Panc1 (cell line): ENCODE results near the gene ZNF516. TPM values are rescaled to one million over a fixed set of nuclear protein-coding genes. Genes with fewer than 3 reads are reported as not detected.
A peak's percentile ranks its signal among the peaks of the same experiment; 100 is the strongest.

ENCODE experiments used
- ATAC-seq: fragments of 200-7000 bp; cut with Tn5 transposase; 2 replicates; pipeline ENCODE4 v1.9.1; 2020; ENCODE audit warnings: mild to moderate bottlenecking, moderate library complexity
- BruUV-seq: library from RNA; stranded (reverse); fragments of 400-500 nt; replicated peaks from 2 replicates; lab custom pipeline; 2021; lab: Mats Ljungman, UMichigan
- CTCF ChIA-PET: fragments of 300-600 bp; sonication (Branson Sonifier 250); formaldehyde crosslinking; loops from one replicate; lab custom pipeline; 2022; ENCODE audit warnings: antibody characterized with exemption; lab: Charles Lee
- POLR2A ChIA-PET: fragments of 300-600 bp; sonication (Branson Sonifier 250); formaldehyde crosslinking; loops from one replicate; lab custom pipeline; 2022; ENCODE audit warnings: antibody characterized with exemption; lab: Charles Lee
- DNase-seq: peaks from one replicate; pipeline ENCODE4 v3.0.0-alpha.2; 2010; ENCODE audit warnings: low read depth, low spot score
- H3K27ac ChIP-seq: 2 replicates; pipeline ENCODE4 v1.5.1; 2011; ENCODE audit warnings: mild to moderate bottlenecking, low read length, inconsistent platforms
- H3K27me3 ChIP-seq: fragments of 200-500 bp; sonication (Bioruptor generic); 2 replicates; pipeline ENCODE4 v1.6.0; 2014; ENCODE audit warnings: low read length, inconsistent platforms; ENCODE audit not compliant: control insufficient read depth, insufficient read depth
- H3K36me3 ChIP-seq: fragments of 200-500 bp; sonication (Bioruptor generic); 2 replicates; pipeline ENCODE4 v1.5.1; 2014; ENCODE audit warnings: inconsistent platforms, mild to moderate bottlenecking, low read length, moderate library complexity; ENCODE audit not compliant: control insufficient read depth, insufficient read depth
- H3K4me1 ChIP-seq: 2 replicates; pipeline ENCODE4 v1.5.1; 2011; ENCODE audit warnings: inconsistent platforms, mild to moderate bottlenecking, low read length, moderate library complexity; ENCODE audit not compliant: control insufficient read depth, insufficient read depth
- H3K4me3 ChIP-seq, 2 experiments: 2 replicates each; pipeline ENCODE4 v1.5.1; 2011 to 2012; ENCODE audit warnings: low read depth in 2 of 2, low read length in 2 of 2, mild to moderate bottlenecking in 2 of 2, inconsistent platforms in 1 of 2, moderate library complexity in 1 of 2
- H3K9me3 ChIP-seq: fragments of 200-500 bp; sonication (Bioruptor generic); 2 replicates; pipeline ENCODE4 v1.5.1; 2014; ENCODE audit warnings: low read depth, mild to moderate bottlenecking, inconsistent platforms, low read length, moderate library complexity; ENCODE audit not compliant: control insufficient read depth, insufficient read depth
- CTCF ChIP-seq: fragments of 450-650 bp; IDR thresholded peaks from 2 replicates; pipeline ENCODE4 v1.5.1; 2017; ENCODE audit warnings: mild to moderate bottlenecking
- POLR2AphosphoS5 ChIP-seq: IDR thresholded peaks from 2 replicates; pipeline ENCODE4 v1.6.1; 2012; ENCODE audit warnings: mild to moderate bottlenecking, low read depth, low read length, moderate library complexity
- REST ChIP-seq, 2 experiments: IDR thresholded peaks; 2 replicates each; pipeline ENCODE4 v1.6.1; 2011 to 2012; ENCODE audit warnings: low read depth in 2 of 2, control low read depth in 1 of 2, low read length in 1 of 2, mild to moderate bottlenecking in 1 of 2, moderate library complexity in 1 of 2; ENCODE audit not compliant: insufficient read depth in 1 of 2
- SIN3A ChIP-seq: IDR thresholded peaks from 2 replicates; pipeline ENCODE4 v1.6.1; 2012; ENCODE audit warnings: low read depth, mild to moderate bottlenecking, low read length, moderate library complexity, borderline replicate concordance; ENCODE audit not compliant: insufficient read depth
- TCF7L2 ChIP-seq: IDR thresholded peaks from 2 replicates; pipeline ENCODE4 v1.6.1; 2011; ENCODE audit warnings: mild to moderate bottlenecking, low read depth, low read length, inconsistent platforms
- in situ Hi-C: cut with HindIII; loops from 2 replicates; pipeline ENCODE4 v1.10.0; 2016; ENCODE audit warnings: low sequenced_read_pairs, low pct_unique_long_range_greater_than_20kb
- intact Hi-C: fragments of 100-400 bp; cut with micrococcal nuclease; formaldehyde crosslinking; loops from one replicate; pipeline ENCODE4 v1.10.0; 2022; ENCODE audit not compliant: unreplicated experiment
- total RNA-seq: library from RNA; stranded (reverse); gene quantifications from one replicate; pipeline ENCODE4 v1.2.1, GENCODE V29; 2021; ENCODE audit not compliant: unreplicated experiment

Gene ZNF516
- total RNA-seq, 1 experiment from 2014 or later: 28.6 TPM

- Histone ChIP-seq H3K9me3 (no peaks in the 10 kb centered on the region), H3K4me1 (peaks cover 22% of the 10 kb centered on the region), H3K4me3 (no peak overlapping the region), H3K36me3 (no peaks in the 10 kb centered on the region), H3K27ac (no peak overlapping the region), H3K27me3 (no peaks in the 10 kb centered on the region)
- POLR2A ChIA-PET: no interaction called here
- CTCF ChIA-PET: no interaction called here
- DNase-seq (no peak), ATAC-seq (no peak)
- no peak for TF ChIP-seq REST (IDR thresholded peaks at IDR 0.05; ENCODE audit: insufficient read depth in 1 of 2, low read depth in 2 of 2, low read length in 1 of 2)
- no peak for TF ChIP-seq CTCF
- TF ChIP-seq TCF7L2: no peak
- no peak for TF ChIP-seq POLR2AphosphoS5
- no peak for TF ChIP-seq SIN3A
- intact Hi-C loops (no loop called here), in situ Hi-C loops (no loop called here)
- BruUV-seq: no TSS peak
These were observed 23.4 kb downstream of the ZNF516 start for GRCh38 chr18:76471593-76471992.

- no peak overlapping the region for H3K4me3 ChIP-seq
- ChIA-PET CTCF (interaction anchor here (0.6 kb wide), 1 partner anchor 221 kb away, joined by 4 read pairs; no protein-coding TSS in a partner anchor), POLR2A (no interaction called here)
- BruUV-seq: TSS peak; percentile 39
- intact Hi-C loops (no loop called here), in situ Hi-C loops (no loop called here)
- no peak overlapping the region for H3K27ac ChIP-seq
- no peaks in the 10 kb centered on the region for H3K36me3 ChIP-seq
- ATAC-seq: no peak
- no peak for TF ChIP-seq REST (IDR thresholded peaks at IDR 0.05; ENCODE audit: insufficient read depth in 1 of 2, low read depth in 2 of 2, low read length in 1 of 2)
- no peak for TF ChIP-seq POLR2AphosphoS5
- TF ChIP-seq SIN3A: no peak
- no peak for TF ChIP-seq CTCF
- TF ChIP-seq TCF7L2: no peak
- H3K9me3 ChIP-seq: no peaks in the 10 kb centered on the region
- H3K4me1 ChIP-seq: no peaks in the 10 kb centered on the region
- H3K27me3 ChIP-seq: no peaks in the 10 kb centered on the region
- DNase-seq: no peak
These were observed 26.4 kb downstream of the ZNF516 start for GRCh38 chr18:76468345-76469304.
